ENCODE measurements around the gene RPS6KA5.
"Not testable (repeated sequence)": the region's sequence is repeated elsewhere in the genome, so short reads cannot be mapped to it uniquely, and the experiment has no call there.

The RPS6KA5 gene

DNA sequence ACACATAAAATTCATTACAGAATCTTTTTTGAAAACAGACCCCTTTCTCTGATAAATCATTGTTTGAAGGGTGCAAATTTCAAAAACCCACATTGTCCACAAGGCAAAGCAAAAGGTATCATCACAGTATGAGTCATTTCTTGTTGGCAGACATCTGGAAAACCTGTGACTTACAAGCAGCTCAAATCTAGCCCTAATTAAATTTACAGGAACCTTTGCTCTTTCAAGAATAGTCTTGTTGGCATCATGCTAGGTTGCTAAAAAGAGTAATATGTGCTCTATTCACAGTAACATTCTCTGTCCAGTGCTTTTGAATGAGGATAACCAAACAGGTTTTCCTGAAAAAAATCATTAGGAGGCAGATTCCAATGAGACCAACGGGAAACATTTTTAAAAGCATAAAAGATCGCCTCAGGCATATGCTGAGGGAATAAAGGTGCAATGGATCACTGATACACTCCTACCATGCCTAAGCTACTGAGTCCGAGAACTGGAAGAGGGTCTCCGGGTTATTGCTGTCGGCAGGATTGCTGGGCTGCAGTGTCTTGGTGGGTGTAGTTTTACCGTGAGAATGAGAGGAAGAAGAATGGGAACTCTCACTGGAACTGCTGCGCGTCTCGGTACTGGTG is 188.7 kb downstream of the RPS6KA5 start:
- DNase-seq (ENCODE audit: low read depth in 2 of 2) = no peak

DNA sequence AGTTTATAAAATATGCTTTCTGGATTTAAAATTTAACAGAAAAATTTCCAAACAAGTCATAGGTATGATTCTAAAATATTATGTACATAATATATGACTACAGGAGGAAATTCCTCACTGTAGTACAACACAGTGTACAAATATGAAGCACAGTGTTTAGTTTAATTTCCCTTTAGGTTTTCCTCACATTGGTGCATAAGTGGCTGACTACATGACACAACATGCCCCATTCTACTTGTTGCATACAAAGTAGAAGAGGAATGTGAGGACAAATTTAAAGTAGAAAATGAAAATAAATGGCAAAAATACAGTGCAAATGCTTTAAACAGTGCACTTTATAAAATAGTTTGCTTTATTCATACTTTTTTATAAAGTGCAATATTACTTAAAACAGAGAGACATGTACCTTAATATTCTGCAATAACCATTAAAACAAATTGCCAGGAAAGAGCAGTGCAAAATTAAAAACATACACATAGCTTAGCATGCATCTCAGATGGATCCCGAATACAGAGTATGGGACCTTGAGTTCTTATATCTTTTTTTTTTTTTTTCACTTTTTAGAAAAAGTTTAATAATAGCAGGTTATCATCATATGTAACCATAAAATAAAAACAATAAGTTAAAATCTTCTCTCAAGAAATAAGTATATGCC is 189.4 kb downstream of the RPS6KA5 start:
- no peak for DNase-seq (ENCODE audit: low read depth in 2 of 2)

DNA sequence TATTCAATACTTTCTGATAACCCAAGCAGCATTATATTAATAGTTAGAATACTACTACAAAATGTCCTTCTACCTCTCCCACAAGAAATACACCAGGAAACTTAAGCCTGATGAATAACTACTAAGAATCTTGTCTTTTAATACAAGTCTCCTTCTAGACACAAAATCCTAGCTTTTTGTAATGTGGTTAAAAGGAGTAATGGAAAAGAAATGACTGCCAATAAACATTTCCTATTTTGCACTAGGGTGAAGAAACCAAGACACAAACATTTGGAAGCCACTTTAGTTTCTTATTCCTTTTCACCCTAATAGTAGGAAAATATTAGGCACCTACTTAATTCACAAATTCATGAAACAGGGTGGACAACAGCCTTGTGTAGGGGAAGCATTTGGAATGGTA is 192.9 kb downstream of the RPS6KA5 start:
- no peak for DNase-seq (ENCODE audit: low read depth in 2 of 2)

DNA sequence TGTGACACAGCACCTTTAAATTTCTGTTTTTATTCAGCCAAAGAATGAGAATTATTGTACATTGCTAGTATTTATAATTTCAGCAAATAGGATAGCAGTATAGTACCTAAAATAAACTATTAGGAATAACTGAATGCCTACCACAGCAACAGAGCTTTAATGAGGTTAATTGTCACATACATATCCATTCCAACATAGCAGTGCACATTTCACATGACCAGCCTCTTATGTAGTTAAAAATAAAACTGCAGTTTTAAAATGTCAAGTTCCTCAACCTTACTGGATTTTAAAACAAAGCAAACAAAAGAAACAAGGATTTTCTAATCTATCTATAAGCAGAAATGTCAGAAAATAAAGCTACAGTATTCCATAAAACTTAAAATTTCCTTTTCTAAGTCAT is 193.6 kb downstream of the RPS6KA5 start:
- DNase-seq (ENCODE audit: low read depth in 2 of 2) = no peak

- no peak for DNase-seq (ENCODE audit: low read depth in 2 of 2)
Measured at GRCh38 chr14:90864741-90865140, 195.7 kb downstream of the RPS6KA5 start.

GRCh38 chr14:90858511-90858910 is 201.9 kb downstream of the RPS6KA5 start:
- no peak for DNase-seq (ENCODE audit: low read depth in 2 of 2)

- no peak for DNase-seq (ENCODE audit: low read depth in 2 of 2)
Measured at GRCh38 chr14:90857866-90858265, 202.6 kb downstream of the RPS6KA5 start.

DNA sequence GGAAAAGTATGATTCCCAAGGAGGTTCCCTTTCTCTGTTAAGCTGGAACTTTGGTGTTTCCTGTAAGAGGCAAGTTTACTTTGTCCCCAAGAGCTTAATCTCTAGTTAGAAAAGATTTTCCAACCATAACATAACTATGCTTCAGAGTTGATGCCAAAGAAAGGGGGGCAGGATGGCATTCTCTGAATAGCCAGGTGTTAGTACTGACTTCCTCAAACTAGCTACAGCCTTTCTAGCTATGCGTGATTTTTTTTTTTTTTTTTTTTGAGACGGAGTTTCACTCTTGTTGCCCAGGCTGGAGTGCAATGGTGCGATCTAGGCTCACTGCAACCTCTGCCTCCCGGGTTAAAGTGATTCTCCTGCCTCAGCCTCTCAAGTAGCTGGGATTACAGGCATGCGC is 204.3 kb downstream of the RPS6KA5 start:
- DNase-seq (ENCODE audit: low read depth in 2 of 2) = not testable (repeated sequence)

- no peak for DNase-seq (ENCODE audit: low read depth in 2 of 2)
Measured at GRCh38 chr14:90853116-90853515, 207.3 kb downstream of the RPS6KA5 start.

DNA sequence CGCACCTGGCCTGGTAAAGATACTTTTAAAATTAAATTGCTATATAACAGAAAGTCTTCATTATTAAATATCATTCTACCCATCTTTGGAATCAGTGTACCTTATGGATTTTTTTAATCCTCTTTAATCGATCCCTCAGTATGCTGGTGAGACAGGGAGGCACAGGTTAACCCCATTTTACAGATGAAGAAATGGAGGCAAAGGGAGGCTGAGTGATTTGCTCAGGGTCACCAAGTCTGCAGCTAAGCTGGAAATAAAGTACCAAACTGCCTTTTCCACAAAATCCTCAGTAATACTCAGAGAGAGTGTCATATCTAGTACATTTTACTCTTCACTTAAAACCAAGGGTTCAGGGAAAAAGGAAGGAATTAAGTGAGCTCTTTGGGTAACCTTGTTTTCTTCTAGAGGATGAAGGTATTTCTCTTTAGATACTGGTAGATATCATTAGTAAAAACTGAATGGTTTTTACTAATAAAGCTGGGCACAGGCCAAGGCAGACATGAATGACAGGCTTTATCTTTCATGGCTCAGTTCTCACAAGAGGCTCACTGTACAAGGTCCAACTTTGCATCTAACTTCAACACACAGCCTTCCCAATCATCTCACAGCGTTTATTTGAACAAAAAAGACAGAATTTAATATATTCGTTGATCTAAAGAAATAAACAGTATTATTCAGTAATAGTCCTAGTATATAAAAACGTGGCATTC is 209.0 kb downstream of the RPS6KA5 start:
- DNase-seq (ENCODE audit: low read depth in 2 of 2) = no peak

- no peak for DNase-seq (ENCODE audit: low read depth in 2 of 2)
Measured at GRCh38 chr14:90850487-90850886, 210.0 kb downstream of the RPS6KA5 start.

DNA sequence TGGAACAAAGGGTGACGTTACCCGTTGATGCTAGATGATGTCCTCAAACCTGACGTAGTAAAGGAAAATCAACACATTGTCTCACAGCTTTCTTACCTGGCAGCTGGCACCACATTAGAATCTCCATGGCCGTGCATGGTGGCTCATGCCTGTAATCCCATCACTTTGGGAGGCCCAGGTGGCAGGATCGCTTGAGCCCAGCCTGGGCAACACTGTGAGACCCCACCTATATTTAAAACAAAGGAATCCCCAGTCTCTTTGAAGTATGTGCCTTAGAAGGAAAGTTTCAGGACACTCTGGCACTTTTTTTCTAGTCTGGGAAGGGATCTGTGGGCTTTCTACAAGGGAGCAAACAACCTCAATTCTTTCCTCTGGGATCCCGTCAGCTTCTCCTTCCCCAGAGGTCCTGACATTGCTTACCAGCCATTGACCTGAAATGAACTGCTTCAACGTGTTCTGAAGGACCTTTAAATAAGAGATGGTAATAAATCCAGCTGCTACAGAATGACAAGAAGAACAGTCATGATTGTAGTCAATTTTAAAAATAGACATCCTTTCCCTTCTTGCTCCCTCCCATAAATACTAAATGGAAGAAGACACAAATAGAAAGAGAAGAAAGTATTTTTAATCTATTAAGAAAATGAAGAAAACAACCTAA is 210.5 kb downstream of the RPS6KA5 start:
- no peak for DNase-seq (ENCODE audit: low read depth in 2 of 2)

DNA sequence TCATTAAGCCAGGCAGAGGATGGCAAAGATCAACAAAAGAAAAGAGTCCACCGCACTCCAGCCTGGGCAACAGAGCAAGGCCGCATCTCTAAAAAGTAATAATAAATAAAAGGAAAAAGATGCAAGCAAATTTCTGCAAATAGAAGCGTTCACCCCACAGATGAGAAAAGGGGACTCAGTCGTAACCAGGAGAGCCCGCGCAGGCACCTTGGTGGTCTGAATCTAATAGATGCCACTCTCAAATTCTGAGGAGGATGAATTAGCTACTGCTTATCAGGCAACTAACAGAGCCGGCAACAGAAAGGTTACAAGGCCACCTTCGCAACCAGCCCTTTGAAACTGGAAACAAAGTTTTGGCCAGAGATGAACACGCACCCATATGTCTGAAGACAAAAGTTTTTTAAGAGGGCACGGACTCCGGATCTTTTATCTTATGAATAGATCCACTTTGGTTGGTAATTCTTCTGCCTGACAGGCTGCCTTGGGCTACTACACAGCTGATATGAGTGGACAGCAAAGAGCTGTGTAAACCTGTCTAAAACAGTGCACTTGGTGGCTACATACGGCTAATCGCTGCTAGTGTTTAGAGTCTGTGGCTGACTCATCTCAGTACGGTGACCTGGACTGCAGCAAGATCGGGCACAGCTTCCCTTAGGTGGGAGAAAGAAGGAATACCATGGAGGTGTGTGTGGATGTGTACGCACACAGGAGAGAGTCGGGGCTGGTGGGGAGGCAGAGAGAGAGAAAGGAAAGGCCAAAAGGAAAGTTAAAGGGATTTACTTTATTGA is 211.3 kb downstream of the RPS6KA5 start:
- DNase-seq (ENCODE audit: low read depth in 2 of 2) = no peak

- no peak for DNase-seq (ENCODE audit: low read depth in 2 of 2)
Measured at GRCh38 chr14:90846511-90846910, 213.9 kb downstream of the RPS6KA5 start.

- no peak for DNase-seq (ENCODE audit: low read depth in 2 of 2)
Measured at GRCh38 chr14:90844321-90844720, 216.1 kb downstream of the RPS6KA5 start.

GRCh38 chr14:90842726-90843125 is 217.7 kb downstream of the RPS6KA5 start:
- DNase-seq (ENCODE audit: low read depth in 2 of 2) = no peak

- not testable (repeated sequence) for DNase-seq (ENCODE audit: low read depth in 2 of 2)
Measured at GRCh38 chr14:90840667-90841066, 219.8 kb downstream of the RPS6KA5 start.

GRCh38 chr14:90839889-90840266 is 220.6 kb downstream of the RPS6KA5 start:
- DNase-seq (ENCODE audit: low read depth in 2 of 2) = no peak

DNA sequence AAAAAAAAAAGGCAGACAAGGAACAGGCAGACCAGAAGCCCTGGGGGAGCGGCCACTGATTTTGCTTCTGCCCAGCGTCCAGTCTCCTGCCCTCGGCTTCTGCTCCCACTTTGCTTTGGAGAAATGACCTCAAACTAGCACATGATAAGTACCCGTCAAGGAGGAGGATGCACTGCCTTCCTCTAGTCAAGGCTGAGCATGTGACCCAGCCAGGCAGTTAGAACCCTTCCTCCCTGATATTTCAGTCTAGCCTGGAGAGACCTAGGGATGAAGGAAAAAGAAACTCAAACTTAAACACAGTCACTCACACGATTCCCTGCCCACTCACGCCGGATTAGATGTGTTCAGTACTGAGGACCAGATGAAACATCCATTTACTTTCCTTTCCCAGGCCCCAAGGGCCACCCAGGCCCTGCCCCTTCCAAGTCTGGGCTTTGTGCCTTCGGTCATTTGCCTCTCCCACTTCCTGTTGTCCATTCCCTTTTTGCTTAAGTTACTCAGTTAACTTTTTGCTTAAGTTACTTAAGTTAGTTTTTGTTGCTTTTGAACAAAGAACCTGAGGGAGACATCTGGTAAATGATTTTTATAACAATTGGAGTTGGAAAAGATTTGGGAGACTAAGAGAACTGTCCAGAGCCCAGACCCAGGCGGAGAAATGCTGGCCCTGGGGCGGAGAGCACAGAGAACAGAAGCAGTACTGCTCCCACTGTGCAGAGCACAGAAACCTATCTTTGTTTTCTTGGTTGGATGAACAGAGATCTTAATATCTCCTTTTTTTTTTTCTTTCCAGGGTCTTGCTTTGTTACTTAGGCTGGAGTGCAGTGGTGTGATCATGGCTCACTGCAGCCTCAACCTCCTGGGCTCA is 221.2 kb downstream of the RPS6KA5 start:
- DNase-seq (ENCODE audit: low read depth in 2 of 2) = no peak

GRCh38 chr14:90838531-90838930 is 221.9 kb downstream of the RPS6KA5 start:
- DNase-seq (ENCODE audit: low read depth in 2 of 2) = not testable (repeated sequence)

DNA sequence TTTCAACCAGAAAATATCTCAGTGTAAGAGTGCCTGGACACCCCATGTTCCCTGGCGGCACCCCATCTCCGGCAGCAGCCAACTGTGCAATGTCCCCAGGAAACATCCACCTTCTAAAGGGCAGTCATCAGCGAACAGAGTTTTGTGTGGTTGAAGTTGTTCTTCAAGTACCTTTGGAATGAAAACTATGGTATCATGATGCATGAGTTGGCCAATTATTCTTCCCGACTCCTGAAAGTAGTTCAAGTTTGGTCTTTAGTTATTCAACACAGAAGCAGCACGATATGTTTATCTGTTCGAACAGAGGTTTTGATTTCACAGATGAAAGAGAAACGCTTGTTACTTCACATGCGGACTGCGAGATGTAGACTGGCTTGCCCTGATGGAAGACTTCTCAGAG is 223.1 kb downstream of the RPS6KA5 start:
- DNase-seq (ENCODE audit: low read depth in 2 of 2) = no peak

All from stimulated activated CD8-positive, alpha-beta memory T cell treated with anti-CD3 and anti-CD28 coated beads, Interleukin-7, amount 100 ng/mL, for 4 hours (primary cell).